IMR-90 (cell line): ENCODE data around the gene MSH2. TPM values are rescaled to one million over a fixed set of nuclear protein-coding genes. Genes with fewer than 3 reads are reported as not detected.

Experiments
- ATAC-seq: fragments of 200-7000 bp; cut with Tn5 transposase; 2 replicates; pipeline ENCODE4 v1.9.1; 2020; ENCODE audit warnings: low read depth, mild to moderate bottlenecking, moderate library complexity
- BruUV-seq: library from RNA; stranded (reverse); fragments of 400-500 nt; replicated peaks from 2 replicates; lab custom pipeline; 2021; lab: Mats Ljungman, UMichigan
- CTCF ChIA-PET: fragments of 300-600 bp; formaldehyde crosslinking; extraction: SDS; loops from one replicate; lab custom pipeline; 2021; ENCODE audit warnings: antibody characterized with exemption; lab: Yijun Ruan, JAX
- POLR2A ChIA-PET: fragments of 300-600 bp; sonication (Branson Sonifier 250); formaldehyde crosslinking; loops from one replicate; lab custom pipeline; 2022; ENCODE audit warnings: antibody characterized with exemption; ENCODE audit not compliant: unreplicated experiment; lab: Charles Lee
- DNase-seq: peaks from one replicate; pipeline ENCODE4 v3.0.0; 2013
- H2AFZ ChIP-seq: replicated peaks from 2 replicates; pipeline ENCODE3; 2013; ENCODE audit warnings: low read length, mild to moderate bottlenecking; ENCODE audit not compliant: poor library complexity
- H2AK5ac ChIP-seq: 2 replicates; pipeline ENCODE4 v1.6.1; 2013; ENCODE audit warnings: low read depth, low read length, inconsistent platforms
- H2AK9ac ChIP-seq: replicated peaks from 2 replicates; pipeline ENCODE3; 2013; ENCODE audit warnings: mild to moderate bottlenecking, low read depth, low read length, moderate library complexity; ENCODE audit not compliant: poor library complexity
- H2BK120ac ChIP-seq: 2 replicates; pipeline ENCODE4 v1.6.1; 2013; ENCODE audit warnings: low read depth, low read length, inconsistent platforms
- H2BK15ac ChIP-seq: 3 replicates; pipeline ENCODE4 v1.6.1; 2013; ENCODE audit warnings: low read depth, low read length, inconsistent platforms
- H2BK20ac ChIP-seq: 2 replicates; pipeline ENCODE4 v1.6.1; 2013; ENCODE audit warnings: low read depth, mild to moderate bottlenecking, inconsistent platforms, low read length, moderate library complexity
- H2BK5ac ChIP-seq: 2 replicates; pipeline ENCODE4 v1.6.1; 2013; ENCODE audit warnings: mild to moderate bottlenecking, low read depth, low read length, inconsistent platforms; ENCODE audit not compliant: poor library complexity, severe bottlenecking
- H3K14ac ChIP-seq: replicated peaks from 2 replicates; pipeline ENCODE4 v1.6.1; 2013; ENCODE audit warnings: low read depth, low read length, inconsistent platforms
- H3K18ac ChIP-seq: 2 replicates; pipeline ENCODE4 v1.6.1; 2013; ENCODE audit warnings: low read depth, low read length, control low read depth
- H3K23ac ChIP-seq: 2 replicates; pipeline ENCODE4 v1.6.1; 2013; ENCODE audit warnings: low read depth, low read length, inconsistent platforms
- H3K27ac ChIP-seq: 2 replicates; pipeline ENCODE4 v1.5.1; 2013; ENCODE audit warnings: mild to moderate bottlenecking, control low read depth, low read length; ENCODE audit not compliant: insufficient read depth
- H3K27me3 ChIP-seq: 2 replicates; pipeline ENCODE4 v1.6.1; 2013; ENCODE audit warnings: low read length; ENCODE audit not compliant: control insufficient read depth, insufficient read depth
- H3K36me3 ChIP-seq: 2 replicates; pipeline ENCODE4 v1.6.1; 2013; ENCODE audit warnings: low read length, mixed read lengths; ENCODE audit not compliant: control insufficient read depth, insufficient read depth
- H3K4ac ChIP-seq: 2 replicates; pipeline ENCODE4 v1.6.1; 2013; ENCODE audit warnings: low read depth, low read length, inconsistent platforms
- H3K4me1 ChIP-seq: 2 replicates; pipeline ENCODE4 v1.6.1; 2013; ENCODE audit warnings: low read length, mixed read lengths; ENCODE audit not compliant: control insufficient read depth, insufficient read depth
- H3K4me2 ChIP-seq: 2 replicates; pipeline ENCODE4 v1.6.1; 2013; ENCODE audit warnings: low read depth, mild to moderate bottlenecking, control low read depth, low read length, moderate library complexity
- H3K4me3 ChIP-seq: 2 replicates; pipeline ENCODE4 v1.5.1; 2013; ENCODE audit warnings: low read depth, mild to moderate bottlenecking, control low read depth, low read length, moderate library complexity; ENCODE audit not compliant: insufficient read depth
- H3K56ac ChIP-seq: 2 replicates; pipeline ENCODE4 v1.6.1; 2013; ENCODE audit warnings: low read length, inconsistent platforms; ENCODE audit not compliant: insufficient read depth; ENCODE audit errors: extremely low read depth
- H3K79me1 ChIP-seq, 2 experiments: 2 replicates each; pipeline ENCODE4 v1.6.1; 2013; ENCODE audit warnings: low read length in 2 of 2, inconsistent platforms in 1 of 2, low read depth in 1 of 2
- H3K9ac ChIP-seq: 2 replicates; pipeline ENCODE4 v1.6.1; 2013; ENCODE audit warnings: low read depth, low read length, control low read depth
- H3K9me1 ChIP-seq: 2 replicates; pipeline ENCODE4 v1.6.1; 2013; ENCODE audit warnings: low read length, inconsistent platforms; ENCODE audit not compliant: insufficient read depth
- H3K9me3 ChIP-seq: 2 replicates; pipeline ENCODE4 v1.6.1; 2013; ENCODE audit warnings: low read length; ENCODE audit not compliant: control insufficient read depth, insufficient read depth
- H4K20me1 ChIP-seq: 2 replicates; pipeline ENCODE4 v1.6.1; 2013; ENCODE audit warnings: low read length, inconsistent platforms; ENCODE audit not compliant: insufficient read depth
- H4K5ac ChIP-seq: 2 replicates; pipeline ENCODE4 v1.6.1; 2013; ENCODE audit warnings: mild to moderate bottlenecking, low read depth, low read length, control low read depth
- H4K8ac ChIP-seq, 2 experiments: 2 replicates each; pipeline ENCODE4 v1.6.1; 2013; ENCODE audit warnings: low read depth in 2 of 2, low read length in 2 of 2, control low read depth in 1 of 2, inconsistent platforms in 1 of 2
- H4K91ac ChIP-seq: 2 replicates; pipeline ENCODE4 v1.6.1; 2013; ENCODE audit warnings: low read depth, low read length, inconsistent platforms; ENCODE audit not compliant: insufficient read depth
- BHLHE40 ChIP-seq: fragments of 150-350 bp; IDR thresholded peaks from 2 replicates; pipeline ENCODE4 v1.6.1; 2016; ENCODE audit warnings: mild to moderate bottlenecking, low read depth, low read length
- CEBPB ChIP-seq: IDR thresholded peaks from 2 replicates; pipeline ENCODE4 v1.6.1; 2012; ENCODE audit warnings: low read depth, low read length, improper control_type of control experiment
- CHD1 ChIP-seq: IDR thresholded peaks from 2 replicates; pipeline ENCODE4 v1.6.1; 2012; ENCODE audit warnings: low read depth, low read length, improper control_type of control experiment
- CTCF ChIP-seq: conservative IDR thresholded peaks from 2 replicates; pipeline ENCODE4 v1.5.1; 2012; ENCODE audit warnings: mild to moderate bottlenecking, low read depth, low read length, improper control_type of control experiment
- ELK1 ChIP-seq: fragments of 150-350 bp; IDR thresholded peaks from 2 replicates; pipeline ENCODE4 v1.6.1; 2016; ENCODE audit warnings: low read depth, mild to moderate bottlenecking, low read length, moderate library complexity, borderline replicate concordance
- FOS ChIP-seq: fragments of 150-350 bp; IDR thresholded peaks from 2 replicates; pipeline ENCODE4 v1.6.1; 2016; ENCODE audit warnings: low read depth, low read length
- MAFK ChIP-seq: IDR thresholded peaks from 2 replicates; pipeline ENCODE4 v1.6.1; 2012; ENCODE audit warnings: low read depth, low read length, improper control_type of control experiment
- MXI1 ChIP-seq: IDR thresholded peaks from 2 replicates; pipeline ENCODE4 v1.6.1; 2012; ENCODE audit warnings: low read depth, mild to moderate bottlenecking, low read length, moderate library complexity, borderline replicate concordance
- NFE2L2 ChIP-seq: fragments of 150-350 bp; IDR thresholded peaks from 2 replicates; pipeline ENCODE4 v1.6.1; 2016; ENCODE audit warnings: low read depth, mild to moderate bottlenecking, low read length
- POLR2A ChIP-seq: IDR thresholded peaks from 2 replicates; pipeline ENCODE4 v1.6.1; 2012; ENCODE audit warnings: mild to moderate bottlenecking, low read depth, low read length
- RAD21 ChIP-seq: IDR thresholded peaks from 2 replicates; pipeline ENCODE4 v1.6.1; 2012; ENCODE audit warnings: low read length, improper control_type of control experiment
- RCOR1 ChIP-seq: IDR thresholded peaks from 2 replicates; pipeline ENCODE4 v1.6.1; 2012; ENCODE audit warnings: mild to moderate bottlenecking, low read length, improper control_type of control experiment; ENCODE audit not compliant: insufficient replicate concordance
- USF2 ChIP-seq: fragments of 150-350 bp; IDR thresholded peaks from 2 replicates; pipeline ENCODE4 v1.6.1; 2017; ENCODE audit warnings: mild to moderate bottlenecking, antibody characterized with exemption, low read length, low read depth
- WGBS, 2 experiments: methylation state at CpG; one replicate each; pipeline versions ENCODE4 v1.1.5 to v1.1.7; 2013; ENCODE audit warnings: missing lambda C conversion rate in 2 of 2; ENCODE audit not compliant: insufficient read length in 1 of 2; ENCODE audit errors: extremely low coverage in 2 of 2; 5-methylcytosine and 5-hydroxymethylcytosine counted together
- dilution Hi-C: fragments of 300-500 bp; cut with HindIII; formaldehyde crosslinking; loops from one replicate; pipeline ENCODE4 v1.14.3; 2018; ENCODE audit warnings: low sequenced_read_pairs; ENCODE audit not compliant: unreplicated experiment
- in situ Hi-C: fragments of 300-500 bp; cut with MboI; formaldehyde crosslinking; loops from 3 replicates; pipeline ENCODE4 v1.14.3; 2019; ENCODE audit warnings: low sequenced_read_pairs, inconsistent platforms, mixed read lengths
- intact Hi-C: fragments of 100-400 bp; cut with micrococcal nuclease; formaldehyde crosslinking; loops from 2 replicates; pipeline ENCODE4 v1.10.0; 2022
- polyA plus RNA-seq, 3 experiments: library from polyadenylated mRNA; depleted of rRNA; stranded (reverse); fragments of >200 nt; gene quantifications; 2 replicates each; pipeline ENCODE4 v1.2.3, GENCODE V29; 2012; ENCODE audit warnings: low replicate concordance in 1 of 3
- total RNA-seq: library from RNA; depleted of rRNA; stranded (reverse); fragments of >200 nt; gene quantifications from 2 replicates; pipeline ENCODE4 v1.2.3, GENCODE V29; 2012

The MSH2 gene
- total and polyA plus RNA-seq, 2 of the 4 experiments (the other 2 are of a cell fraction): 13.8 to 22.6 TPM

GRCh38 chr2:47373747-47374146, 29.2 kb upstream of the MSH2 start:
- DNase-seq: no peak
- H2BK120ac ChIP-seq: no peak overlapping the region
- H3K4me3 ChIP-seq: no peak overlapping the region
- no peak overlapping the region for H2AFZ ChIP-seq
- H3K56ac ChIP-seq: no peak overlapping the region
- no peak overlapping the region for H3K27ac ChIP-seq
- no peaks in the 10 kb centered on the region for H3K9me3 ChIP-seq
- H3K36me3 ChIP-seq: no peaks in the 10 kb centered on the region
- TF ChIP-seq MAFK (no peak), CEBPB (no peak), CHD1 (no peak), RAD21 (no peak), ELK1 (no peak), MXI1 (no peak), CTCF (no peak), USF2 (no peak), FOS (no peak), BHLHE40 (no peak), RCOR1 (no peak), POLR2A (no peak), NFE2L2 (no peak)
- peaks cover 17% of the 10 kb centered on the region for H3K27me3 ChIP-seq
- no peak overlapping the region for H3K4me2 ChIP-seq
- no peaks in the 10 kb centered on the region for H4K20me1 ChIP-seq
- no peaks in the 10 kb centered on the region for H3K4me1 ChIP-seq
- 92% methylated on average over 2 of the region's 5 CpGs; no CpG with 5 or more reads in 1 of the 2 experiments for WGBS, 2 experiments
- H4K8ac ChIP-seq: no peak overlapping the region
- H3K23ac ChIP-seq: no peak overlapping the region
- H3K79me1 ChIP-seq: no peaks in the 10 kb centered on the region
- no peak overlapping the region for H3K4ac ChIP-seq
- ChIA-PET POLR2A (interaction anchor here (0.6 kb wide), 1 partner anchor 1197 kb away, joined by 3 read pairs; no protein-coding TSS in a partner anchor), CTCF (no interaction called here)
- H2AK9ac ChIP-seq: no peak overlapping the region
- intact Hi-C loops: no loop called here
- no peak overlapping the region for H2BK5ac ChIP-seq
- no TSS peak for BruUV-seq
- in situ Hi-C loops: no loop called here
- H3K9ac ChIP-seq: no peak overlapping the region
- H2BK20ac ChIP-seq: no peak overlapping the region
- ATAC-seq: no peak
- H4K5ac ChIP-seq: no peak overlapping the region
- no peak overlapping the region for H2AK5ac ChIP-seq
- dilution Hi-C loops: no loop called here
- H2BK15ac ChIP-seq: no peak overlapping the region
- H4K91ac ChIP-seq: no peak overlapping the region
- no peak overlapping the region for H3K18ac ChIP-seq
- H3K9me1 ChIP-seq: no peaks in the 10 kb centered on the region
- no peak overlapping the region for H3K14ac ChIP-seq
